Stimulated activated CD4-positive, alpha-beta T cell treated with anti-CD3 and anti-CD28 coated beads, Interleukin-4, amount 100 ng/mL, for 24 hours (primary cell): Measurements from ENCODE around the gene GSTCD.
"Not testable (repeated sequence)": the region's sequence is repeated elsewhere in the genome, so short reads cannot be mapped to it uniquely, and the experiment has no call there.

Source experiments
- DNase-seq: peaks from one replicate; pipeline ENCODE4 v3.0.0-alpha.2; 2020

Gene GSTCD

GRCh38 chr4:105808030-105808749 lies 99.6 kb downstream of the GSTCD start:
- DNase-seq = no peak

- DNase-seq = no peak
Observed at GRCh38 chr4:105808750-105809041, 100.1 kb downstream of the GSTCD start.

GRCh38 chr4:105815701-105816100 lies 107.1 kb downstream of the GSTCD start:
- no peak for DNase-seq

GRCh38 chr4:105822061-105822460 lies 113.5 kb downstream of the GSTCD start:
- no peak for DNase-seq

- DNase-seq = no peak
Observed at GRCh38 chr4:105828074-105828473, 119.5 kb downstream of the GSTCD start.

- no peak for DNase-seq
Observed at GRCh38 chr4:105831189-105831588, 122.6 kb downstream of the GSTCD start.

GRCh38 chr4:105835177-105835576 lies 126.6 kb downstream of the GSTCD start:
- no peak for DNase-seq

GRCh38 chr4:105836537-105836936 lies 128.0 kb downstream of the GSTCD start:
- DNase-seq = no peak

- no peak for DNase-seq
Observed at GRCh38 chr4:105837037-105837436, 128.5 kb downstream of the GSTCD start.

- no peak for DNase-seq
Observed at GRCh38 chr4:105838082-105838481, 129.5 kb downstream of the GSTCD start.

GRCh38 chr4:105840426-105841174 lies 132.0 kb downstream of the GSTCD start:
- DNase-seq = no peak

GRCh38 chr4:105843941-105844340 lies 135.4 kb downstream of the GSTCD start:
- no peak for DNase-seq

GRCh38 chr4:105845559-105845958 lies 137.0 kb downstream of the GSTCD start:
- no peak for DNase-seq

- not testable (repeated sequence) for DNase-seq
Observed at GRCh38 chr4:105848359-105848758, 139.8 kb downstream of the GSTCD start.

- no peak for DNase-seq
Observed at GRCh38 chr4:105851196-105851595, 142.6 kb downstream of the GSTCD start.

GRCh38 chr4:105852230-105852629 lies 143.6 kb downstream of the GSTCD start:
- DNase-seq = not testable (repeated sequence)

GRCh38 chr4:105858466-105859040 lies 150.0 kb downstream of the GSTCD start:
- no peak for DNase-seq

GRCh38 chr4:105859233-105859632 lies 150.6 kb downstream of the GSTCD start:
- DNase-seq = no peak

GRCh38 chr4:105870963-105871362 lies 162.4 kb downstream of the GSTCD start:
- no peak for DNase-seq

- no peak for DNase-seq
Observed at GRCh38 chr4:105871997-105872396, 163.4 kb downstream of the GSTCD start.

- DNase-seq = no peak
Observed at GRCh38 chr4:105875233-105875632, 166.6 kb downstream of the GSTCD start.

GRCh38 chr4:105878668-105879067 lies 170.1 kb downstream of the GSTCD start:
- DNase-seq = no peak

- no peak for DNase-seq
Observed at GRCh38 chr4:105887508-105887907, 178.9 kb downstream of the GSTCD start.
